ENCODE results near the gene NELFCD.
A peak's percentile ranks its signal among the peaks of the same experiment; 100 is the strongest.

The NELFCD gene

DNA sequence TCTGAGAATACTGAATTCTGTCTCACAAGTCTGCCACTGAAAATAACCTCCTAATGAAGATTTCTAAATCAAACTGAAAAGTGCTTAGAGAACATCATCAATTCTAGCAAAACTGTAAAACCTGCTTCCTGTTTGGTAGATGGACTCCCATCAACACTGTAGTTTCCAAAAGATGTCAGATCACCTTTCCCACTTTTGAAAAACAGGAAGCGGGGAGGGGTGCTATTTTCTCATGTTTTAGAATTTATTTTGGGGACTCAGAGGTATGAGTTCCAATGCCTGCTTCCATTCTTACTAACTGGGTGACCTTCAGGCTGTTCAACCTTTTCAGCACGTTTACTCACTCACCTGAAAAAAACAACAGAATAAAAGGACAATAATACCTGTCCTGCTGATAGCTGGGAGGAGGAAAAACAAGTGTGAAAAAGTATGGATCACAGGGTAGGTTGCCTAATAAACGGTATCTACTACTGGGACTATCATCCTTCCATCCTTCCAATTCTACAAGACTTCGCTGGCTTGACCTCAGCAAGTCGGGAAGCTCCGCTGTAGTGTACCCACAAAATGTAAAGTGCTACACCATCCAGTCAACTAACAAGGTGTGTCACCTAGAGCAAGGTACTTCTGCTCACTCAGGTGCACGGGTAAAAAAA, 50.0 kb downstream of the NELFCD start:
- Histone ChIP-seq H3K18ac (ENCODE audit: low read length) (peak overlapping the region; percentile 89), H3K23ac (ENCODE audit: low read length) (peak overlapping the region; percentile 70), H4K8ac (ENCODE audit: low read depth, low read length) (peak overlapping the region; percentile 43), H3K79me1 (ENCODE audit: low read length) (peaks cover 6% of the 10 kb centered on the region), H3K27me3 (ENCODE audit: insufficient read depth, low read length) (no peaks in the 10 kb centered on the region), H3K4me3 (ENCODE audit: low read depth, low read length) (peak overlapping the region; percentile 92), H3K14ac (ENCODE audit: low read length) (peak overlapping the region; percentile 25), H3K4me2 (ENCODE audit: low read length) (peak overlapping the region; percentile 71), H2AK5ac (ENCODE audit: low read length) (peak overlapping the region; percentile 91), H3K27ac (ENCODE audit: low read depth, low read length) (no peak overlapping the region), H3K36me3 (ENCODE audit: control insufficient read depth in 1 of 2, insufficient read depth in 2 of 2, low read length in 2 of 2) (peaks cover 6 to 19% of the 10 kb centered on the region in 2 experiments), H2BK120ac (ENCODE audit: insufficient read depth, low read length, poor library complexity) (no peak overlapping the region), H3K4me1 (ENCODE audit: control insufficient read depth in 1 of 2, insufficient read depth in 2 of 2, low read length in 2 of 2) (peaks cover 4 to 5% of the 10 kb centered on the region in 2 experiments), H3K4ac (ENCODE audit: low read depth, low read length) (peak overlapping the region; percentile 98), H3K79me2 (ENCODE audit: control insufficient read depth, insufficient read depth, low read length, poor library complexity) (peaks cover 9% of the 10 kb centered on the region), H2BK5ac (ENCODE audit: low read depth, low read length, poor library complexity) (peak overlapping the region; percentile 37), H4K91ac (ENCODE audit: low read depth, low read length) (no peak overlapping the region), H2AFZ (ENCODE audit: insufficient read depth, low read length, poor library complexity) (no peak overlapping the region), H3K9ac (ENCODE audit: low read length) (peak overlapping the region; percentile 55), H3K9me3 (ENCODE audit: insufficient read depth, low read depth, low read length) (no peaks in the 10 kb centered on the region), H2BK12ac (ENCODE audit: low read length) (peak overlapping the region; percentile 17), H4K12ac (ENCODE audit: low read depth, low read length) (no peak overlapping the region)
- no CpG with 5 or more reads among the region's 7 CpGs for WGBS (ENCODE audit: extremely low coverage, insufficient coverage, insufficient read length)
- no peak for DNase-seq

DNA sequence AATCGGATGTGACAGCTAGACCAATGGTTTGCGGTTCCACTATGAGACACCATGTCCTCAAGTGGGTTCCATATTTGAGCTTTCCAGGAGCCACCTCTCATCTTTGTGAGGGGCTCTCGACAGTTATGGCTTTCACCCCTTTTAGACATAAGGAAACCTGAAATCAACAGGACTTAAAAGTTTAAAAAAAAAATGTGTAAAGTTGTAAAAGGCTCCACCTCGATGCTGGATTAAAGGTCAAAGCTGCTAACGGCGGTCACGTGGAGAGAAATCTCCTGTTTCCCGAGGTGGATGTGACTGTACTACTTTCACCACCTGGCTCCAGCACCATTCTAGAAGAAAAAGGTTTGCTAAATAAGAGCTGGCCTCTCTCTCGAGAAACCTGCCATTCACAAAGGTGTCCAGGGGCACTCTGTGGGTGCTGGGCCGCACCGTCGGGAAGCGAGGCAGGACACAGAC, 50.5 kb downstream of the NELFCD start:
- Histone ChIP-seq H3K9ac (ENCODE audit: low read length) (peak overlapping the region; percentile 97), H3K4me2 (ENCODE audit: low read length) (peak overlapping the region; percentile 71), H3K18ac (ENCODE audit: low read length) (peak overlapping the region; percentile 100), H4K12ac (ENCODE audit: low read depth, low read length) (peak overlapping the region; percentile 98), H3K9me3 (ENCODE audit: insufficient read depth, low read depth, low read length) (no peaks in the 10 kb centered on the region), H3K4ac (ENCODE audit: low read depth, low read length) (peak overlapping the region; percentile 98), H3K4me3 (ENCODE audit: low read depth, low read length) (peak overlapping the region; percentile 92), H3K4me1 (ENCODE audit: control insufficient read depth in 1 of 2, insufficient read depth in 2 of 2, low read length in 2 of 2) (peaks cover 4 to 5% of the 10 kb centered on the region in 2 experiments), H3K27ac (ENCODE audit: low read depth, low read length) (no peak overlapping the region), H2BK120ac (ENCODE audit: insufficient read depth, low read length, poor library complexity) (peak overlapping the region; percentile 99), H3K79me1 (ENCODE audit: low read length) (peaks cover 6% of the 10 kb centered on the region), H3K36me3 (ENCODE audit: control insufficient read depth in 1 of 2, insufficient read depth in 2 of 2, low read length in 2 of 2) (peaks cover 6 to 22% of the 10 kb centered on the region in 2 experiments), H3K14ac (ENCODE audit: low read length) (peak overlapping the region; percentile 100), H2BK5ac (ENCODE audit: low read depth, low read length, poor library complexity) (peak overlapping the region; percentile 91), H3K23ac (ENCODE audit: low read length) (no peak overlapping the region), H2AFZ (ENCODE audit: insufficient read depth, low read length, poor library complexity) (peak overlapping the region; percentile 100), H3K79me2 (ENCODE audit: control insufficient read depth, insufficient read depth, low read length, poor library complexity) (peaks cover 9% of the 10 kb centered on the region), H2BK12ac (ENCODE audit: low read length) (peak overlapping the region; percentile 17), H3K27me3 (ENCODE audit: insufficient read depth, low read length) (no peaks in the 10 kb centered on the region), H4K91ac (ENCODE audit: low read depth, low read length) (peak overlapping the region; percentile 100), H4K8ac (ENCODE audit: low read depth, low read length) (peak overlapping the region; percentile 98), H2AK5ac (ENCODE audit: low read length) (peak overlapping the region; percentile 91)
- no CpG with 5 or more reads among the region's 13 CpGs for WGBS (ENCODE audit: extremely low coverage, insufficient coverage, insufficient read length)
- DNase-seq, result peak in 1 of 2 donors; percentile 42

DNA sequence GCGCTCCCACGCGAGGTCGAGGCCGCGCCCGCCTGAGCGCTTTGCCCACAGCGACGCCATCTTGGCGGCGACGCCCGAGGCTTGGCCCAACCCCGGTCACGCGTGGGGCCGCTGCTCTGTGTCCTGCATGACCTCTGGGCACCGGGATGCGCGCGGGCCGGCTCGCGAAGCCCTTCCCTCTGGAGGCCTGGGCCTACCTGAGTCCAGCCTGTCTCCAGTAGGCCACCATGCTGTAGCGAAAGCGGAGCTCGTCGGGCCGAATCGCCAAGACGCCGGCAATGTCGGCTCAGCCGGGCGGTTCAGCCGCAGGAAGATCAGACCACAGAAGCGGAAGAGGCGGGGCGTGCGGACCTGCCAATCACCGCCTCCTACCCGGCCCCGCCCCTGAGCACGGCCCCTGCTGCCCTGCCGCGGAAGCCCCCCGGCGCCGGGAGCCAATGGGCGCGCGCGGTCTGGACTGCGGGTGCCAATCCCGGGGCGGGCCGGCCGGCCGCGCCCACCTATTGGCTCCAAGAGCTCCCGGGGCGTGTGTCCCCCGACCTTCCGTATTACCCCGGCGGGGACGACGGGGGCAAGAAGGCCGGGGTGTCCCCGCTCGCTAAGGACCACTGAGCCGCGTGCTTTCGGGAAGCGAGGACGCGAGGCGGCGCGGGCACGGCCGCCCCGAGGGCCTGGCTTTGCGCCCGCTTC, 51.1 kb downstream of the NELFCD start, which contains the start of gene ATP5F1E:
Gene ATP5F1E (minus strand): TSS at position 313 of the 690 bp plus-strand sequence. CDS start 84 bp downstream, at position 229.
- Histone ChIP-seq H3K27me3 (ENCODE audit: insufficient read depth, low read length) (no peaks in the 10 kb centered on the region), H3K79me1 (ENCODE audit: low read length) (peaks cover 6% of the 10 kb centered on the region), H2AFZ (ENCODE audit: insufficient read depth, low read length, poor library complexity) (peak within 1 kb of the TSS; percentile 100), H2AK5ac (ENCODE audit: low read length) (peak within 1 kb of the TSS; percentile 91), H3K9ac (ENCODE audit: low read length) (peak within 1 kb of the TSS; percentile 97), H2BK5ac (ENCODE audit: low read depth, low read length, poor library complexity) (peak within 1 kb of the TSS; percentile 91), H3K4ac (ENCODE audit: low read depth, low read length) (peak within 1 kb of the TSS; percentile 98), H4K8ac (ENCODE audit: low read depth, low read length) (peak within 1 kb of the TSS; percentile 98), H3K14ac (ENCODE audit: low read length) (peak within 1 kb of the TSS; percentile 100), H3K4me2 (ENCODE audit: low read length) (peak within 1 kb of the TSS; percentile 98), H4K12ac (ENCODE audit: low read depth, low read length) (peak within 1 kb of the TSS; percentile 98), H3K9me3 (ENCODE audit: insufficient read depth, low read depth, low read length) (no peaks in the 10 kb centered on the region), H3K4me1 (ENCODE audit: control insufficient read depth in 1 of 2, insufficient read depth in 2 of 2, low read length in 2 of 2) (peaks cover 4 to 5% of the 10 kb centered on the region in 2 experiments), H3K27ac (ENCODE audit: low read depth, low read length) (peak within 1 kb of the TSS; percentile 65), H2BK120ac (ENCODE audit: insufficient read depth, low read length, poor library complexity) (peak within 1 kb of the TSS; percentile 99), H3K23ac (ENCODE audit: low read length) (peak within 1 kb of the TSS; percentile 70), H2BK12ac (ENCODE audit: low read length) (peak within 1 kb of the TSS; percentile 89), H3K36me3 (ENCODE audit: control insufficient read depth in 1 of 2, insufficient read depth in 2 of 2, low read length in 2 of 2) (peaks cover 6 to 22% of the 10 kb centered on the region in 2 experiments), H3K79me2 (ENCODE audit: control insufficient read depth, insufficient read depth, low read length, poor library complexity) (peaks cover 9% of the 10 kb centered on the region), H4K91ac (ENCODE audit: low read depth, low read length) (peak within 1 kb of the TSS; percentile 100), H3K4me3 (ENCODE audit: low read depth, low read length) (peak within 1 kb of the TSS; percentile 92), H3K18ac (ENCODE audit: low read length) (peak within 1 kb of the TSS; percentile 100)
- peak; percentile 93 to 94 for DNase-seq
- no CpG with 5 or more reads among the region's 86 CpGs for WGBS (ENCODE audit: extremely low coverage, insufficient coverage, insufficient read length)

DNA sequence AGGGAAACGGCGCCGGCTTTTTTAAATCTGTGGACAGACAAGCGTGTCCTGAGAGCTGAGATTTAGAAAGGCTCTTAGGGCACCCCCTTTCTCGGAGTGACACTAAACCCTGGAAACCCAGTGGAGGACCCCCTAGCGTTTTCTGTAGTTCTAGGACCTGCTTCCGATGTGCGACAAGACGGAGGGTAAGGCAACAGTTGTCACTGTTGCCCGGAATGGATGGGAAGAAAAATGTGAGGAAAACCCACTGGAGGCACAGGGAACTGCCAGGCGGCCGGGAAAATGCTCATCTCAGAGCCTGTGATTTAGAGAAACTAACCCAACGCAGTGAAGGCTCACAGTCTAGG, 51.6 kb downstream of the NELFCD start:
- Histone ChIP-seq H2BK5ac (ENCODE audit: low read depth, low read length, poor library complexity) (no peak overlapping the region), H2AK5ac (ENCODE audit: low read length) (no peak overlapping the region), H3K27ac (ENCODE audit: low read depth, low read length) (peak overlapping the region; percentile 24), H3K27me3 (ENCODE audit: insufficient read depth, low read length) (no peaks in the 10 kb centered on the region), H3K36me3 (ENCODE audit: control insufficient read depth in 1 of 2, insufficient read depth in 2 of 2, low read length in 2 of 2) (peaks cover 8 to 22% of the 10 kb centered on the region in 2 experiments), H3K23ac (ENCODE audit: low read length) (no peak overlapping the region), H4K12ac (ENCODE audit: low read depth, low read length) (peak overlapping the region; percentile 19), H3K79me2 (ENCODE audit: control insufficient read depth, insufficient read depth, low read length, poor library complexity) (peaks cover 9% of the 10 kb centered on the region), H4K8ac (ENCODE audit: low read depth, low read length) (peak overlapping the region; percentile 10), H3K4ac (ENCODE audit: low read depth, low read length) (peak overlapping the region; percentile 0), H3K4me2 (ENCODE audit: low read length) (peak overlapping the region; percentile 98), H3K14ac (ENCODE audit: low read length) (no peak overlapping the region), H3K4me1 (ENCODE audit: control insufficient read depth in 1 of 2, insufficient read depth in 2 of 2, low read length in 2 of 2) (peaks cover 4 to 5% of the 10 kb centered on the region in 2 experiments), H3K79me1 (ENCODE audit: low read length) (peaks cover 6% of the 10 kb centered on the region), H2AFZ (ENCODE audit: insufficient read depth, low read length, poor library complexity) (peak overlapping the region; percentile 11), H3K9me3 (ENCODE audit: insufficient read depth, low read depth, low read length) (no peaks in the 10 kb centered on the region), H3K4me3 (ENCODE audit: low read depth, low read length) (peak overlapping the region; percentile 71), H2BK120ac (ENCODE audit: insufficient read depth, low read length, poor library complexity) (peak overlapping the region; percentile 5), H2BK12ac (ENCODE audit: low read length) (no peak overlapping the region), H3K18ac (ENCODE audit: low read length) (no peak overlapping the region), H3K9ac (ENCODE audit: low read length) (peak overlapping the region; percentile 85), H4K91ac (ENCODE audit: low read depth, low read length) (no peak overlapping the region)
- WGBS (ENCODE audit: extremely low coverage, insufficient coverage, insufficient read length), result no CpG with 5 or more reads among the region's 13 CpGs
- DNase-seq, result peak; percentile 28 to 63

All from trophoblast cell (in vitro differentiated cells and primary cell).